HepG2 (cell line): ENCODE results near the gene SGCD. TPM values are rescaled to one million over a fixed set of nuclear protein-coding genes. Genes with fewer than 3 reads are reported as not detected.

Source experiments
- ATAC-seq: fragments of 200-7000 bp; cut with Tn5 transposase; 3 replicates; pipeline ENCODE4 v1.9.1; 2020; ENCODE audit warnings: mild to moderate bottlenecking, moderate library complexity
- BruUV-seq: library from RNA; stranded (reverse); fragments of 400-500 nt; replicated peaks from 2 replicates; lab custom pipeline; 2021; lab: Mats Ljungman, UMichigan
- CTCF ChIA-PET: fragments of 300-600 bp; formaldehyde crosslinking; extraction: SDS; loops from one replicate; lab custom pipeline; 2021; ENCODE audit warnings: low total read pairs, inconsistent platforms, low intra/inter-chr PET ratio; lab: Yijun Ruan, JAX
- POLR2A ChIA-PET: fragments of 350-600 bp; sonication (Branson Sonifier 250); formaldehyde crosslinking; loops from one replicate; lab custom pipeline; 2020; ENCODE audit warnings: antibody characterized with exemption, inconsistent platforms; lab: Yijun Ruan, JAX
- DNase-seq: peaks from one replicate; pipeline ENCODE4 v3.0.0-alpha.2; 2015; ENCODE audit warnings: low spot score
- FAIRE-seq: peaks from 3 replicates; lab custom pipeline; 2011; peaks lifted over from hg19 to GRCh38; lab: Jason Lieb, UNC
- H2AFZ ChIP-seq: one replicate; pipeline ENCODE4 v1.6.1; 2011; ENCODE audit warnings: low read length, inconsistent platforms
- H3K27ac ChIP-seq: fragments of 300-600 bp; 3 replicates; pipeline ENCODE4 v1.8.0; 2011; ENCODE audit warnings: mixed run types, mild to moderate bottlenecking, mixed read lengths, low read length, inconsistent platforms; ENCODE audit not compliant: insufficient read depth; ENCODE audit errors: extremely low read length
- H3K27me3 ChIP-seq, 2 experiments: fragments of 200-600 bp in 1 of 2; 2 replicates in 1 of 2; 3 replicates in 1 of 2; pipeline versions ENCODE4 v1.6.0 to v1.8.0; 2011; ENCODE audit warnings: low read length in 2 of 2, mild to moderate bottlenecking in 2 of 2, moderate library complexity in 2 of 2, inconsistent platforms in 1 of 2; ENCODE audit not compliant: insufficient read depth in 2 of 2, control insufficient read depth in 1 of 2
- H3K36me3 ChIP-seq, 2 experiments: fragments of 200-600 bp in 1 of 2; replicated peaks in 1 of 2; 2 replicates in 1 of 2; 3 replicates in 1 of 2; pipeline versions ENCODE4 v1.5.1 to v1.8.0; 2011; ENCODE audit warnings: low read length in 2 of 2, inconsistent platforms in 1 of 2; ENCODE audit not compliant: insufficient read depth in 2 of 2, control insufficient read depth in 1 of 2
- H3K4me1 ChIP-seq: 2 replicates; pipeline ENCODE4 v1.5.1; 2012; ENCODE audit warnings: low read length, inconsistent platforms; ENCODE audit not compliant: insufficient read depth
- H3K4me2 ChIP-seq: 2 replicates; pipeline ENCODE4 v1.6.0; 2011; ENCODE audit warnings: low read depth, low read length, inconsistent platforms
- H3K4me3 ChIP-seq, 3 experiments: fragments of 200-600 bp in 1 of 3; sonication (generic), shearing (Covaris generic) in 1 of 3; replicated peaks in 1 of 3; 2 replicates each; pipeline ENCODE4 v1.5.1; 2011 to 2016; ENCODE audit warnings: low read length in 3 of 3, inconsistent platforms in 2 of 3, low read depth in 2 of 3, mild to moderate bottlenecking in 2 of 3, control low read depth in 1 of 3, mixed read lengths in 1 of 3; ENCODE audit not compliant: insufficient read depth in 1 of 3
- H3K79me2 ChIP-seq: one replicate; pipeline ENCODE4 v1.6.1; 2011; ENCODE audit warnings: low read length, inconsistent platforms; ENCODE audit not compliant: insufficient read depth
- H3K9ac ChIP-seq: 2 replicates; pipeline ENCODE4 v1.6.0; 2011; ENCODE audit warnings: mild to moderate bottlenecking, low read depth, low read length, inconsistent platforms; ENCODE audit not compliant: insufficient read depth
- H3K9me3 ChIP-seq: 2 replicates; pipeline ENCODE4 v1.5.1; 2012; ENCODE audit warnings: mild to moderate bottlenecking, low read length
- H4K20me1 ChIP-seq: 2 replicates; pipeline ENCODE4 v1.6.0; 2011; ENCODE audit warnings: inconsistent platforms, mild to moderate bottlenecking, low read length, moderate library complexity; ENCODE audit not compliant: insufficient read depth
- BCL3 ChIP-seq: sonication (generic); formaldehyde crosslinking; IDR thresholded peaks from 2 replicates; pipeline ENCODE4 v1.5.1; 2020; ENCODE audit warnings: mild to moderate bottlenecking, missing genetic modification reagents, moderate library complexity
- BRD4 ChIP-seq: sonication (generic); formaldehyde crosslinking; IDR thresholded peaks from 2 replicates; pipeline ENCODE4 v1.4.0; 2020; ENCODE audit warnings: missing genetic modification reagents
- GABPA ChIP-seq, 2 experiments: IDR thresholded peaks; 2 replicates each; pipeline ENCODE4 v1.6.1; 2011 to 2016; ENCODE audit warnings: low read depth in 2 of 2, low read length in 1 of 2, missing biosample characterization in 1 of 2, missing genetic modification characterization in 1 of 2
- HHEX ChIP-seq: IDR thresholded peaks from 2 replicates; pipeline ENCODE4 v1.6.1; 2016; ENCODE audit warnings: control low read depth
- HNRNPL ChIP-seq: fragments of 200-400 bp; formaldehyde crosslinking; IDR thresholded peaks from 2 replicates; pipeline ENCODE4 v1.6.1; 2017; ENCODE audit warnings: mild to moderate bottlenecking, low read depth, low read length
- JUN ChIP-seq: sonication (generic); formaldehyde crosslinking; IDR thresholded peaks from 2 replicates; pipeline ENCODE4 v1.4.0; 2020; ENCODE audit warnings: mild to moderate bottlenecking, missing genetic modification reagents
- NFE2L2 ChIP-seq: fragments of 150-350 bp; IDR thresholded peaks from 2 replicates; pipeline ENCODE4 v1.6.1; 2014; ENCODE audit warnings: low read length
- NR1H2 ChIP-seq: sonication (generic); formaldehyde crosslinking; IDR thresholded peaks from 2 replicates; pipeline ENCODE4 v1.8.1; 2022; ENCODE audit warnings: low read depth, missing genetic modification reagents, borderline replicate concordance
- THAP11 ChIP-seq: IDR thresholded peaks from 2 replicates; pipeline ENCODE4 v1.6.1; 2016; ENCODE audit warnings: missing biosample characterization, missing genetic modification reagents
- TRAFD1 ChIP-seq: sonication (generic); formaldehyde crosslinking; IDR thresholded peaks from 2 replicates; pipeline ENCODE4 v1.5.1; 2020; ENCODE audit warnings: missing genetic modification reagents, mild to moderate bottlenecking, borderline replicate concordance
- ZFY ChIP-seq: sonication (generic); formaldehyde crosslinking; IDR thresholded peaks from 2 replicates; pipeline ENCODE4 v1.4.0; 2020; ENCODE audit warnings: missing genetic modification reagents
- ZNF225 ChIP-seq: sonication (generic); formaldehyde crosslinking; IDR thresholded peaks from 2 replicates; pipeline ENCODE4 v1.4.0; 2020; ENCODE audit warnings: mild to moderate bottlenecking, missing genetic modification reagents
- ZNF263 ChIP-seq: sonication (generic); formaldehyde crosslinking; IDR thresholded peaks from 2 replicates; pipeline ENCODE4 v1.4.0; 2020; ENCODE audit warnings: missing genetic modification reagents
- ZNF3 ChIP-seq: IDR thresholded peaks from 2 replicates; pipeline ENCODE4 v1.7.0; 2017; ENCODE audit warnings: inconsistent platforms
- WGBS: methylation state at CpG from one replicate; pipeline ENCODE4 v1.1.6; 2017; ENCODE audit warnings: low lambda C conversion rate; 5-methylcytosine and 5-hydroxymethylcytosine counted together
- in situ Hi-C: cut with HindIII; loops from 2 replicates; pipeline ENCODE4 v1.10.0; 2017; ENCODE audit warnings: low pct_unique_long_range_greater_than_20kb; ENCODE audit not compliant: extremely low pct_ligation_motif_present
- intact Hi-C: fragments of 100-400 bp; cut with micrococcal nuclease; formaldehyde crosslinking; loops from one replicate; pipeline ENCODE4 v1.10.0; 2022; ENCODE audit not compliant: unreplicated experiment
- polyA plus RNA-seq, 8 experiments: library from polyadenylated mRNA; depleted of rRNA in 3 of 8; stranded (reverse) in 7 of 8; unstranded in 1 of 8; fragments of >200 nt; fragmentation: Illumina TruSeq in 4 of 8; extraction: Trizol in 4 of 8; gene quantifications; 2 replicates each; pipeline versions ENCODE4 v1.2.1 to v1.2.3, GENCODE V29; 2011 to 2016; ENCODE audit warnings: low read depth in 4 of 8, missing spikeins in 1 of 8, mixed read lengths in 1 of 8; ENCODE audit not compliant: insufficient read depth in 1 of 8
- total RNA-seq, 5 experiments: library from RNA; depleted of rRNA; stranded (reverse); fragments of >200 nt; fragmentation: Illumina TruSeq; extraction: Trizol; gene quantifications; 2 replicates each; pipeline ENCODE4 v1.2.3, GENCODE V29; 2016; ENCODE audit warnings: low read depth in 1 of 5

Gene SGCD
- total and polyA plus RNA-seq, 2 of the 13 experiments (the other 11 are each of a cell fraction or from before 2014, with no cell fraction given), result not detected

- CTCF ChIA-PET, result no interaction called here
- no peak for DNase-seq
- POLR2A ChIA-PET, result no interaction called here
- no peak for ATAC-seq
- no peaks in the 10 kb centered on the region for H3K36me3 ChIP-seq
- H2AFZ ChIP-seq, result no peak overlapping the region
- no peaks in the 10 kb centered on the region for H4K20me1 ChIP-seq
- no peaks in the 10 kb centered on the region for H3K79me2 ChIP-seq
- no peaks in the 10 kb centered on the region; a peak in 1 of 5 replicates for H3K27me3 ChIP-seq
- no peak overlapping the region for H3K27ac ChIP-seq
- no TSS peak for BruUV-seq
- no peak overlapping the region for H3K4me2 ChIP-seq
- no peaks in the 10 kb centered on the region for H3K4me1 ChIP-seq
- H3K9ac ChIP-seq, result no peak overlapping the region
- no peak overlapping the region for H3K4me3 ChIP-seq
- TF ChIP-seq TRAFD1 (CRISPR knock-in tag), result no peak
- TF ChIP-seq BCL3 (CRISPR knock-in tag), result no peak
- no peak for TF ChIP-seq ZNF3
- TF ChIP-seq HHEX, result no peak
- 2% methylated on average over 7 of the region's 7 CpGs for WGBS
- intact Hi-C loops, result no loop called here
- in situ Hi-C loops, result no loop called here
- no peak for FAIRE-seq
- H3K9me3 ChIP-seq, result no peaks in the 10 kb centered on the region
Observed at GRCh38 chr5:156498226-156498980, 171.4 kb downstream of the SGCD start.

- Histone ChIP-seq H4K20me1 (no peaks in the 10 kb centered on the region), H3K27me3 (no peaks in the 10 kb centered on the region; a peak in 1 of 5 replicates), H3K36me3 (no peaks in the 10 kb centered on the region), H3K79me2 (no peaks in the 10 kb centered on the region), H3K9ac (no peak overlapping the region), H3K4me1 (no peaks in the 10 kb centered on the region), H3K27ac (no peak overlapping the region), H2AFZ (no peak overlapping the region), H3K4me3 (no peak overlapping the region), H3K9me3 (no peaks in the 10 kb centered on the region), H3K4me2 (no peak overlapping the region)
- DNase-seq (no peak), FAIRE-seq (no peak), ATAC-seq (no peak)
- 14% methylated on average over 3 of the region's 5 CpGs for WGBS
- ChIA-PET POLR2A (no interaction called here), CTCF (no interaction called here)
- intact Hi-C loops (no loop called here), in situ Hi-C loops (no loop called here)
- BruUV-seq, result no TSS peak
- TF ChIP-seq THAP11 (CRISPR knock-in tag) (no peak), ZFY (CRISPR knock-in tag) (no peak), HNRNPL (no peak), BRD4 (CRISPR knock-in tag) (no peak), NFE2L2 (no peak), JUN (no peak), ZNF225 (no peak), NR1H2 (CRISPR knock-in tag) (no peak), GABPA (IDR thresholded peaks at IDR 0.05; ENCODE audit: low read depth, low read length) (no peak), GABPA (CRISPR knock-in tag; IDR thresholded peaks at IDR 0.05; ENCODE audit: low read depth) (no peak), ZNF263 (CRISPR knock-in tag) (no peak)
Observed at GRCh38 chr5:156500755-156501154, 173.8 kb downstream of the SGCD start.
